H9 (cell line): ENCODE measurements around the gene DNAJC18. TPM values are rescaled to one million over a fixed set of nuclear protein-coding genes. Genes with fewer than 3 reads are reported as not detected.

ENCODE experiments used
- DNase-seq: peaks from one replicate; pipeline ENCODE4 v3.0.0-alpha.2; 2017
- H2AFZ ChIP-seq: one replicate; pipeline ENCODE4 v1.6.1; 2013; ENCODE audit warnings: mild to moderate bottlenecking, low read length, control low read depth, moderate library complexity
- H2AK5ac ChIP-seq: 2 replicates; pipeline ENCODE4 v1.6.1; 2013; ENCODE audit warnings: low read length, control low read depth, mixed read lengths; ENCODE audit not compliant: insufficient read length
- H2BK120ac ChIP-seq: one replicate; pipeline ENCODE4 v1.6.1; 2013; ENCODE audit warnings: low read depth, mild to moderate bottlenecking, low read length, control low read depth, inconsistent platforms; ENCODE audit not compliant: poor library complexity, severe bottlenecking
- H2BK12ac ChIP-seq: 2 replicates; pipeline ENCODE4 v1.6.1; 2013; ENCODE audit warnings: low read length, control low read depth, mixed read lengths, low read depth; ENCODE audit not compliant: insufficient read length
- H2BK15ac ChIP-seq: 2 replicates; pipeline ENCODE4 v1.6.1; 2013; ENCODE audit warnings: low read depth, low read length, control low read depth
- H2BK20ac ChIP-seq: one replicate; pipeline ENCODE4 v1.6.1; 2013; ENCODE audit warnings: low read depth, mild to moderate bottlenecking, low read length, control low read depth, inconsistent platforms; ENCODE audit not compliant: poor library complexity, severe bottlenecking
- H2BK5ac ChIP-seq: 2 replicates; pipeline ENCODE4 v1.6.1; 2013; ENCODE audit warnings: low read length, control low read depth, mixed read lengths; ENCODE audit not compliant: insufficient read length
- H3K14ac ChIP-seq: 2 replicates; pipeline ENCODE4 v1.6.1; 2013; ENCODE audit warnings: low read length, control low read depth; ENCODE audit not compliant: insufficient read depth
- H3K18ac ChIP-seq: 2 replicates; pipeline ENCODE4 v1.6.1; 2013; ENCODE audit warnings: low read depth, mild to moderate bottlenecking, mixed read lengths, low read length, control low read depth; ENCODE audit not compliant: insufficient read length
- H3K23ac ChIP-seq: 2 replicates; pipeline ENCODE4 v1.6.1; 2013; ENCODE audit warnings: low read length, control low read depth, mixed read lengths, low read depth; ENCODE audit not compliant: insufficient read length
- H3K23me2 ChIP-seq: 2 replicates; pipeline ENCODE4 v1.6.1; 2013; ENCODE audit warnings: low read depth, mild to moderate bottlenecking, mixed read lengths, low read length, control low read depth; ENCODE audit not compliant: insufficient read length, poor library complexity, severe bottlenecking
- H3K27ac ChIP-seq: 2 replicates; pipeline ENCODE4 v1.5.1; 2013; ENCODE audit warnings: low read length, control low read depth, mixed read lengths, low read depth; ENCODE audit not compliant: insufficient read length
- H3K27me3 ChIP-seq: 2 replicates; pipeline ENCODE4 v1.6.1; 2013; ENCODE audit warnings: low read length, control low read depth, inconsistent platforms; ENCODE audit not compliant: insufficient read depth
- H3K4ac ChIP-seq: 2 replicates; pipeline ENCODE4 v1.6.1; 2013; ENCODE audit warnings: low read depth, mild to moderate bottlenecking, control low read depth, inconsistent platforms, low read length, moderate library complexity
- H3K4me1 ChIP-seq: 2 replicates; pipeline ENCODE4 v1.6.1; 2013; ENCODE audit warnings: low read length, control low read depth, inconsistent platforms; ENCODE audit not compliant: insufficient read depth
- H3K4me2 ChIP-seq: 2 replicates; pipeline ENCODE4 v1.6.1; 2013; ENCODE audit warnings: low read length, control low read depth, mixed read lengths; ENCODE audit not compliant: insufficient read length, insufficient read depth
- H3K56ac ChIP-seq: 2 replicates; pipeline ENCODE4 v1.6.1; 2013; ENCODE audit warnings: low read depth, mild to moderate bottlenecking, mixed read lengths, low read length, control low read depth; ENCODE audit not compliant: insufficient read length
- H3K79me1 ChIP-seq: 2 replicates; pipeline ENCODE4 v1.6.1; 2013; ENCODE audit warnings: low read depth, mild to moderate bottlenecking, moderate library complexity, low read length, control low read depth, inconsistent platforms; ENCODE audit not compliant: insufficient read depth, poor library complexity, severe bottlenecking
- H3K79me2 ChIP-seq: 2 replicates; pipeline ENCODE4 v1.6.1; 2013; ENCODE audit warnings: low read length, control low read depth, inconsistent platforms; ENCODE audit not compliant: insufficient read depth
- H3K9ac ChIP-seq: 2 replicates; pipeline ENCODE4 v1.6.1; 2013; ENCODE audit warnings: low read length, control low read depth, mixed read lengths; ENCODE audit not compliant: insufficient read length; ENCODE audit errors: extremely low read depth
- H3K9me3 ChIP-seq: one replicate; pipeline ENCODE4 v1.6.1; 2013; ENCODE audit warnings: low read depth, low read length, inconsistent platforms; ENCODE audit not compliant: control insufficient read depth
- H3T11ph ChIP-seq: one replicate; pipeline ENCODE4 v1.6.1; 2013; ENCODE audit warnings: mild to moderate bottlenecking, low read length, control low read depth, inconsistent platforms
- H4K20me1 ChIP-seq: one replicate; pipeline ENCODE4 v1.6.1; 2013; ENCODE audit not compliant: control insufficient read depth, insufficient read length, insufficient read depth
- H4K5ac ChIP-seq: 2 replicates; pipeline ENCODE4 v1.6.1; 2013; ENCODE audit warnings: low read depth, mild to moderate bottlenecking, mixed read lengths, low read length, control low read depth; ENCODE audit not compliant: insufficient read length
- H4K8ac ChIP-seq: replicated peaks from 2 replicates; pipeline ENCODE4 v1.6.1; 2013; ENCODE audit warnings: low read length, control low read depth, mixed read lengths, low read depth; ENCODE audit not compliant: insufficient read length
- H4K91ac ChIP-seq: 2 replicates; pipeline ENCODE4 v1.6.1; 2013; ENCODE audit warnings: low read depth, mild to moderate bottlenecking, moderate library complexity, mixed read lengths, low read length, control low read depth; ENCODE audit not compliant: insufficient read length
- H3K27ac Mint-ChIP-seq, 3 experiments: 2 replicates in 2 of 3; 3 replicates in 1 of 3; pipeline ENCODE4 v1.8.0; 2020 to 2021; ENCODE audit warnings: mixed read lengths in 3 of 3, mild to moderate bottlenecking in 1 of 3, moderate library complexity in 1 of 3
- H3K27me3 Mint-ChIP-seq: 2 replicates; pipeline ENCODE4 v1.8.0; 2021; ENCODE audit warnings: low read depth, mild to moderate bottlenecking, moderate library complexity, mixed read lengths
- H3K36me3 Mint-ChIP-seq, 3 experiments: 2 replicates in 2 of 3; 3 replicates in 1 of 3; pipeline ENCODE4 v1.8.0; 2020 to 2021; ENCODE audit warnings: low read depth in 3 of 3, mixed read lengths in 3 of 3; ENCODE audit not compliant: insufficient read depth in 1 of 3
- H3K4me1 Mint-ChIP-seq, 2 experiments: 2 replicates each; pipeline ENCODE4 v1.8.0; 2020; ENCODE audit warnings: mixed read lengths in 2 of 2
- H3K4me3 Mint-ChIP-seq, 2 experiments: 2 replicates in 1 of 2; 3 replicates in 1 of 2; pipeline ENCODE4 v1.8.0; 2020 to 2021; ENCODE audit warnings: mild to moderate bottlenecking in 2 of 2, mixed read lengths in 2 of 2, moderate library complexity in 1 of 2
- H3K9me3 Mint-ChIP-seq, 2 experiments: 2 replicates in 1 of 2; 3 replicates in 1 of 2; pipeline ENCODE4 v1.8.0; 2020; ENCODE audit warnings: mild to moderate bottlenecking in 2 of 2, mixed read lengths in 2 of 2, moderate library complexity in 1 of 2
- WGBS: extraction: QIAGEN DNeasy Blood & Tissue Kit; methylation state at CpG from one replicate; pipeline ENCODE4 v1.1.7; 2013; ENCODE audit warnings: missing lambda C conversion rate, low lambda C conversion rate, mixed read lengths; ENCODE audit not compliant: insufficient read length; ENCODE audit errors: extremely low coverage; 5-methylcytosine and 5-hydroxymethylcytosine counted together
- total RNA-seq: library from RNA; stranded (reverse); gene quantifications from 2 replicates; pipeline ENCODE4 v1.2.1, GENCODE V29; 2021
- TF ChIP-seq, protein P1 (sequence below): fragments of 200-600 bp; sonication (generic); conservative IDR thresholded peaks from 3 replicates; pipeline ENCODE4 v1.8.0; 2021; ENCODE audit warnings: antibody characterized with exemption, mild to moderate bottlenecking

DNAJC18 gene
- total RNA-seq, 1 experiment from 2014 or later: 26.5 TPM

DNA sequence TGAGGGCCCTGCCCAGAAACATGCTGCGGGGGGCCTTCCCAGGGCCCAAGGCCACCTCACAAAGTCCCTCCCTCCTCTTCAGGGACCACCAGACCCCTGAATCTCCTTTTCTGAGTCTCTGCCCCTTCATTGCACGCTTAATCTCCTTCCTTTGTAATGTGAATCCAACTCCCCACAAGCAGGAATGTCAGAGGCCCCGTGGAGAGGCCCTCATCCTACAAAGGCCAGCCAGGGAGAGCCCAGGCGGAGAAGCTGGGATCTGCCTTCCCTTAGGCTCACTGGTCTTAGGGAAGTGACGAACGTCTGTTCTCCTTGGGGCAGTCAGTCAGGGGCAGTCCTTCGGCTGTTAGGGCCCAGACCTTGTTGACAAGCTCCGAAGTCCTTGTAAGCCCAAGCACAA lies 33.8 kb upstream of the DNAJC18 start:
- no peak overlapping the region for H3K27ac ChIP-seq

More for the DNA sequence above, 33.8 kb upstream of the DNAJC18 start:
- no peak overlapping the region for H2AK5ac ChIP-seq
- DNase-seq: peak; percentile 81
- no peak overlapping the region for H2AFZ ChIP-seq
- H3K79me2 ChIP-seq: no peaks in the 10 kb centered on the region
- Mint-ChIP-seq H3K9me3 (no peaks in the 10 kb centered on the region; a peak in 1 of 5 replicates), H3K4me1 (peaks cover 48 to 59% of the 10 kb centered on the region in 2 experiments), H3K36me3 (no peaks in the 10 kb centered on the region), H3K4me3 (no peak overlapping the region; a peak in 1 of 5 replicates), H3K27me3 (peaks cover 7% of the 10 kb centered on the region), H3K27ac (peak overlapping the region; percentile 93 to 95 (median 93); a peak in 6 of 7 replicates)
- H3K4ac ChIP-seq: no peak overlapping the region
- H3K14ac ChIP-seq: peak overlapping the region; percentile 70; the same call in 1 of the 2 replicates
- no peak overlapping the region for H2BK12ac ChIP-seq
- WGBS: no CpG with 5 or more reads among the region's 8 CpGs
- no peaks in the 10 kb centered on the region for H3K79me1 ChIP-seq
- H3K56ac ChIP-seq: no peak overlapping the region
- TF ChIP-seq, protein P1, sequence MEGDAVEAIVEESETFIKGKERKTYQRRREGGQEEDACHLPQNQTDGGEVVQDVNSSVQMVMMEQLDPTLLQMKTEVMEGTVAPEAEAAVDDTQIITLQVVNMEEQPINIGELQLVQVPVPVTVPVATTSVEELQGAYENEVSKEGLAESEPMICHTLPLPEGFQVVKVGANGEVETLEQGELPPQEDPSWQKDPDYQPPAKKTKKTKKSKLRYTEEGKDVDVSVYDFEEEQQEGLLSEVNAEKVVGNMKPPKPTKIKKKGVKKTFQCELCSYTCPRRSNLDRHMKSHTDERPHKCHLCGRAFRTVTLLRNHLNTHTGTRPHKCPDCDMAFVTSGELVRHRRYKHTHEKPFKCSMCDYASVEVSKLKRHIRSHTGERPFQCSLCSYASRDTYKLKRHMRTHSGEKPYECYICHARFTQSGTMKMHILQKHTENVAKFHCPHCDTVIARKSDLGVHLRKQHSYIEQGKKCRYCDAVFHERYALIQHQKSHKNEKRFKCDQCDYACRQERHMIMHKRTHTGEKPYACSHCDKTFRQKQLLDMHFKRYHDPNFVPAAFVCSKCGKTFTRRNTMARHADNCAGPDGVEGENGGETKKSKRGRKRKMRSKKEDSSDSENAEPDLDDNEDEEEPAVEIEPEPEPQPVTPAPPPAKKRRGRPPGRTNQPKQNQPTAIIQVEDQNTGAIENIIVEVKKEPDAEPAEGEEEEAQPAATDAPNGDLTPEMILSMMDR: no peak
- no peak overlapping the region for H4K91ac ChIP-seq
- no peak overlapping the region for H2BK20ac ChIP-seq
- no peak overlapping the region for H2BK5ac ChIP-seq
- no peak overlapping the region for H4K8ac ChIP-seq
- no peak overlapping the region for H3T11ph ChIP-seq
- H3K9me3 ChIP-seq: no peaks in the 10 kb centered on the region
- H2BK15ac ChIP-seq: no peak overlapping the region
- H4K5ac ChIP-seq: no peak overlapping the region
- no peak overlapping the region for H2BK120ac ChIP-seq
- no peak overlapping the region for H3K9ac ChIP-seq
- H3K27me3 ChIP-seq: no peaks in the 10 kb centered on the region
- no peaks in the 10 kb centered on the region for H4K20me1 ChIP-seq
- no peak overlapping the region for H3K23ac ChIP-seq
- peak overlapping the region; percentile 10 for H3K18ac ChIP-seq
- H3K23me2 ChIP-seq: no peaks in the 10 kb centered on the region
- no peak overlapping the region for H3K4me2 ChIP-seq
- H3K4me1 ChIP-seq: peaks cover 5% of the 10 kb centered on the region; the same call in 1 of the 2 replicates
